Fibroblast of skin of abdomen (primary cell): ENCODE measurements around the gene ADAM17.
"Not testable (repeated sequence)": the region's sequence is repeated elsewhere in the genome, so short reads cannot be mapped to it uniquely, and the experiment has no call there.

ENCODE experiments used
- DNase-seq: peaks from one replicate; pipeline ENCODE4 v3.0.0-alpha.2; 2013

ADAM17 gene

GRCh38 chr2:9519250-9519649, 36.4 kb downstream of the ADAM17 start:
- peak; percentile 12 for DNase-seq

DNA sequence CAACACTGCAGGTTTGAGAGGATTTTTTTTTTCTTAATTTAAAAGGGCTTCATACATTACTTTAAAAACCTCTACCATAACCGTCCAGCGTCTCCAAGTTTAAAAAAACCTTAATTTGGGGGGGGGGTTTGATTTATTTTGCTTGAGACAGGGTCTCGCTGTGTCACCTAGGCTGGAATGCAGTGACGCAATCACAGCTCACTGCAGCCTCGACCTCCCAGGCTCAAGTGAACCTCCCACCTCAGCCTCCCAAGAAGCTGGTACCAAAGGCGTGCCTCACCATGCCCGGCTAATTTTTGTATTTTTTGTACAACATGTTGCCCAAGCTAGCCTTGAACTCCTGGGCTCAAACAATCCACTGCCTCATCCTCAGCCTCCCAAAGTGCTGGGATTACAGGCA, 36.9 kb downstream of the ADAM17 start:
- no peak for DNase-seq

DNA sequence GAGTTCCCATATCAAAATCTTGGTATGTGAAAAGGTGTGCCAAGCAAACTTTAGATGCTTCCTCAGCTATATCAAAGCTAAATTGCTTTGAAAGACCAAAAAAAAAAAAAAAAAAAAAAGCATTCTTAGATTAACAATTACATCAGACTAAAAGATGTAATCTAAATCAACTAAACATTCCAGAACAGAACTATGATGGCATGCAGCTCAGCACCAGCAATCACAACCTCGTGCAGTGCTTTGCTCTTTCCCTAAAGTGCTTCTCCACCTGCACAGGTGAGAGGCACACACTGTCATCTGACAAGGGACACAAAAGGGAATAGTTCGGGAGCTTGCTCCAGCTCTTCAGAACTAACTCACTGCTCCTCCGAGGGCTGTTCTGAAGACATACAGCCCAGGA, 37.5 kb downstream of the ADAM17 start:
- DNase-seq: no peak

DNA sequence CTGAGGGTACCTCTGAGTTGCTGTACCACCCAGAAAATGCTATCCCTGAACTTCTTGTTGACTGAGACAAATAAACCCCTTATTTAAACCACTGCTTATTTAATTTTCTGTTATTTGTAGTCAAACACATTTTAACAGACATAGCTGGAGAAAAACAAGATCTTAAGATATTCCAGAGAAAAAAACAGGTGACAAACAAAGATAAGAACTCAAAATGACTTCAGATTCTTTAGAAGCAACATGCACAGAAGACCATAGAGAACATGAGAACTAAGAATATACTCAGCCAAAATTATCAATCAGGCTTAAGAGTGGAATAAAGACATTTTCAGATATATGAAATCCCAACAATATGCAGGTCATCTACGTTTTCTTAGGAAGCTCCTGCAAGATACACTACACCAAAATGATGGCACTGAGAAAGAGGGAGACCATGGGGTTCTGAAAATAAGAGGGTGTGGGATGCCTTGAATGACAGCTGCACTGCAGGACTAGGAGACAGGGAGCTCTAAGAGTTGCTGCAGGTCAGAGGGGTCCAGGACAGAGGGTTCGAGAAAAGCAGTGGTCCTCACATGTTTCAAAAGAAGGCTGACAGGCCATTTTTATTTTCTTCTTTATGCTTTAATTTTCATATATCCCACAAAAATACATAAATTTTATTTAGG, 38.4 kb downstream of the ADAM17 start:
- no peak for DNase-seq

DNA sequence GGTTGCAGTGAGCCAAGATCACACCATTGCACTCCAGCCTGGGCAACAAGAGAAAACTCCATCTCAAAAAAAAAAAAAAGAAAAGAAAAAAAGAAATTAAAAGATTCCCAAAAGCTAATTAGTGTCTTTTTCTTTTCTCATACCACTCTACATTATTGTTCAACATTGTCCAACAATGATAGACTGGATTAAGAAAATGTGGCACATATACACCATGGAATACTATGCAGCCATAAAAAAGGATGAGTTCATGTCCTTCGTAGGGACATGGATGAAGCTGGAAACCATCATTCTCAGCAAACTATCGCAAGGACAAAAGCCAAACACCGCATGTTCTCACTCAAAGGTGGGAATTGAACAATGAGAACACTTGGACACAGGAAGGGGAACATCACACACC, 41.7 kb downstream of the ADAM17 start:
- not testable (repeated sequence) for DNase-seq

- no peak for DNase-seq
Measured at GRCh38 chr2:9508931-9509330, 46.7 kb downstream of the ADAM17 start.

GRCh38 chr2:9498210-9498609, 57.4 kb downstream of the ADAM17 start:
- peak; percentile 6 for DNase-seq

DNA sequence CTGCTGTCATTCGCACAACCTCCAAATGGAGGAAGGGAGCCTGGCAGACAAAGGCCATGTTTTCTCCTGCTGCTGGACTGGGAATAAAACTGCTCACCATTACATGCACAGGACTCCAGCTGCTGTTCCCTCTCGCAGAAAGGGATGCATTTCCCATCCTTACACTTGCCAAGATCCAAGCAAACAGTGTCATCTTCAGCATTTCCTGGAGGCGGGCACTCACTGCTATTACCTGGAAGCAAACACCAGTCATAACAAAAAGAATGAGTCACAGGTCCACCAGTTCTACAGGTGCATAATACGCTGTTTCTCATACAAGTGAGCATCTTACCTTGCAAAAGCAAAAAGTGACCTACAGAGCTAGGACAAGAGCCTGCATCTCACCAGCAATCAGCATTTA, 58.6 kb downstream of the ADAM17 start:
- no peak for DNase-seq

DNA sequence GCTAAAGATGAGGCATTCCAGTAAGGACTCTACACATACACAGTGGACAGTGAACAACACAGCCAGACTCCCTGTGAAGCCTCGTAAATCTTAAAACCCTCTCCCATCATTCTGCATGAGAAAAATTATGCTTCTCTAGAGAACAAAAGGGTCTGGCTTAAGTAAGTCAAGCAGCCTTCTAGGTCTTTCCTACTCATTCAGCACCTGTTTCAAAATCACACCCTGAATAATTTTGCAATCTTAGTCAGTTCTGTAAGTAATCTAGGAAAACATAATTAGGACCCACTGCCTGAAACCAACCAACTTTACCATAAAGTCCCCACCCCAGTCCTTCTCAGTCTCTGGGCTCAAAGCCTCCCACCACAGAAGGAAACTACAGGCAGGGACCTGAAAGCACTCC, 61.5 kb downstream of the ADAM17 start:
- DNase-seq: no peak

GRCh38 chr2:9493478-9493877, 62.2 kb downstream of the ADAM17 start:
- no peak for DNase-seq

DNA sequence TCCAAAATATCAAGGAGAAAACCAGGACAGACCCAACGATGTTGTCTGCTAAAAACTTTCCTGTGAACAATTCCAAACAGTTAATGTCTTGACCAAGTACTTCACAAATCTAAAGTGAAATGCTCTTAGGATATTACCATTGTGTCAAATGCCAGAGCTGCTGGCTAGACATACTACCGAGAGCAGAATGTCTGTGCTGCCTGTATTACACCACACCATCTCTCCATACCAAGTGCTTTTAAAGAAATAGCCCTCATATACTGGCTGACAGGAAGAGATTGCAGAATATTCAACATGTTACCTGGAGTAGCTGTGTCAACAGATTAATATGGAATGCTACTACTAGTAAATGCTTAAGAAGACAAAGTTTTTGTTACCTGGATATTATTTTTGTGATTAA, 62.7 kb downstream of the ADAM17 start:
- DNase-seq: no peak

GRCh38 chr2:9490789-9491188, 64.8 kb downstream of the ADAM17 start:
- DNase-seq: no peak

- peak; percentile 43 for DNase-seq
Measured at GRCh38 chr2:9488583-9489547, 66.8 kb downstream of the ADAM17 start.

- DNase-seq: peak; percentile 17
Measured at GRCh38 chr2:9484533-9484932, 71.1 kb downstream of the ADAM17 start.

DNA sequence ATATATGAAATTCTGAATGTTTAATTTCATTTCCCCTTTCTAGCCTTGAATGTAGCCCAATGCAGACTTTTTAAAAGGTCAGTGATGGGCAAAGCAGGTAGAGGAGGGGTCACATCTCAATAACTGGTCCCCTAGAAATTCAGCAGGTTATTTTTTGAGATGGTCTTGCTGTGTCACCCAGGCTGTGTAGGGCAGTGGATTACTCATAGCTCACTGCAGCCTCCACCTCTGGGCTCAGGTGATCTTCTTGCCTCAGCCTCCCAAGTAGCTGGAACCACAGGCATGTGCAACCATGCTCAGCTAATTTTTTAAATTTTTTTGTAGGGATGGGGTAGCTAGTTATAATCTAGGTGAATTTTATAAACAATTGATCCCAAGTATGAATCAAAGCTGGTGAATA, 72.5 kb downstream of the ADAM17 start:
- no peak for DNase-seq

DNA sequence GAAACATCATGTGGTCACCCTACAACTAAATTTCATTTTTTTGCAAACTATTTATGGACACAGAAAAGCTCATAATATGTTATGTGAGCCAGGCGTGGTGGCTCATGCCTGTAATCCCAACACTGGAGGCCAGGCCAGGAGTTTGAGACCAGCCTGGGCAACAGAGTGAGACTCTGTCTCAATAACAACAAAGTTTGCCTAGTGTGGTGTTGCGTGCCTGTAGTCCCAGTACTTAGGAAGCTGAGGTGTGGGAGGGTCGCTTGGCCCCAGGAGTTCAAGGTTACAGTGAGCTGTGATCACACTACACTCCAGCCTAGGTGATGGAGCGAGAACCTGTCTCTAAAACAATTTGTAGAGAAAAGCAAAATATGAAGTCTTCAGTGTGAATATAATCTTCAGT, 75.5 kb downstream of the ADAM17 start:
- no peak for DNase-seq

- DNase-seq: no peak
Measured at GRCh38 chr2:9478526-9478925, 77.1 kb downstream of the ADAM17 start.

DNA sequence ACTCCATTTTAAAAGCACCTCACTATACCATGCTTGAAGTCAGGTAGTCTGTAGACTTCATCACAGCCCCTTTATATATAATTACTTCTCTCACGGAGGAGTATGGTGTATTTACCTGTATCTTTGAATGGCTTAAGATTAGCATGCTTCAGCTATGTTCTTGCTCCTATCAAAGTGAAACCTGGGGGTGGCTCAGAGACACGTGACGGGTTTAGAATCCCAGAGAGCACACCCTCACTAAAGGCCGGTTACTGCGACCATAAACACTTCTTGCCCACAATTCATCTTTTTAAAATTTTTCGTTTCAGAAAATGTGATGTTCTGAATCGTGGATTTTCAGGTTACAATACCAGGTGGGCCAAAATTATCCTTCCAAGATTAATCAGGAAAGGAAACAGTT, 77.7 kb downstream of the ADAM17 start:
- no peak for DNase-seq

DNA sequence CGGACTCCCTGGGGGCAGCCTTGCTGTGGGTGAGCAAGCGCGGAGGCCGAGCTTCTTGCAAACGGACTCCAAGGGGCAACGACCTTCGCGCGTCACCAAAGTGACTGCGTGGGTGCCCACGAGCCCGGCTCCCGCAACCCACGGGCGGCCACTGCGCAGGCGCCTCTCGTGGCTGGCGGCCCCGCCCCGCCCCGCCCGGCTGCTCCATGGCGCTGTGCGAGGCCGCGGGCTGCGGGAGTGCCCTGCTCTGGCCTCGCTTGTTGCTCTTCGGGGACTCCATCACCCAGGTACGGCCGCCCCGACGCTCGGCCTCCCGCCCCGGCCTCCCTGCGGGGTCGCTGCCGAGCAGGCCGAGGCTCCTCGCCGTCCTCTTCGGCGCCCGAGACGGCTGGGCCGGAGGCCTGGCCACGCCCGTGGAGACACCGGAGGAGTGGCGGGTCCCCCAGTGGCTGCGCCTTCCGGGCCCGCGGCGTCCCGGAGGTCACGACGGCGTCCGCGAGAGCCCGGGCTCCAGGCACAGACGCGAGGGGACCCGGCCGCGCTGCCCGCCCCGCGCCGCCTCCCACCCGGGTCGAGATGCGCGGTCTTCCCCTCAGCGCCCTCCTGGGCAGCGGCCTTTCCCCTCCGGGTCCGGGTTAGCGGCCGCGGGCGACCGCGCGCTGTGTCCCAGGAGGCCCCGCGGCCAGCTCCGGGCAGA, 81.1 kb downstream of the ADAM17 start, which contains the start of gene IAH1:
IAH1 (plus strand) TSS at position 191 of the 697 bp plus-strand sequence; CDS start at position 207, 16 bp downstream.
- peak; percentile 46 for DNase-seq

- peak; percentile 25 for DNase-seq
Measured at GRCh38 chr2:9473985-9474360, 81.7 kb downstream of the ADAM17 start.

GRCh38 chr2:9473308-9473984, 82.2 kb downstream of the ADAM17 start:
- DNase-seq: no peak

DNA sequence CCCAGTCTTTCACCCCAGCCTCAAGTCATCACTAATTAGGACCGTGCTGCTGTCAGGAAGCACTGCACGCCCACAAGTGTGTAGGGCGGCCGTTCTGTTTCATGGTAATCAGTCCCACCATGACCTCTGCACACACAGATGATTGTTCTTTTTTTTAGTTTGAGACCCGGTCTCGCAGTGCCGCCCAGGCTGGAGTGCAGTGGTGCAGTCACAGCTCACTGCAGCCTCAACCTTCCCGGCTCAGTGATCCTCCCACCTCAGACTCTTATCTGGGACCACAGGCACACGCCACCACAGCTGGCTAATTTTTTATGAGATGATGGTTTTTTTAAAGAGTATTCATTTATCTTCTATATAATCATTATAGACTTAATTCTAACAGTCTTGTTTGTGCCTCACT, 83.1 kb downstream of the ADAM17 start:
- no peak for DNase-seq

GRCh38 chr2:9471206-9471605, 84.4 kb downstream of the ADAM17 start:
- no peak for DNase-seq
